ENCODE data around the gene TAOK1. TPM values are rescaled to one million over a fixed set of nuclear protein-coding genes. Genes with fewer than 3 reads are reported as not detected.

Gene TAOK1
- total RNA-seq, result 100 to 1,000 TPM in 1 of 4 donors, 10 to 100 TPM in 3; 24.6 to 102 (median 64.9) TPM

DNA sequence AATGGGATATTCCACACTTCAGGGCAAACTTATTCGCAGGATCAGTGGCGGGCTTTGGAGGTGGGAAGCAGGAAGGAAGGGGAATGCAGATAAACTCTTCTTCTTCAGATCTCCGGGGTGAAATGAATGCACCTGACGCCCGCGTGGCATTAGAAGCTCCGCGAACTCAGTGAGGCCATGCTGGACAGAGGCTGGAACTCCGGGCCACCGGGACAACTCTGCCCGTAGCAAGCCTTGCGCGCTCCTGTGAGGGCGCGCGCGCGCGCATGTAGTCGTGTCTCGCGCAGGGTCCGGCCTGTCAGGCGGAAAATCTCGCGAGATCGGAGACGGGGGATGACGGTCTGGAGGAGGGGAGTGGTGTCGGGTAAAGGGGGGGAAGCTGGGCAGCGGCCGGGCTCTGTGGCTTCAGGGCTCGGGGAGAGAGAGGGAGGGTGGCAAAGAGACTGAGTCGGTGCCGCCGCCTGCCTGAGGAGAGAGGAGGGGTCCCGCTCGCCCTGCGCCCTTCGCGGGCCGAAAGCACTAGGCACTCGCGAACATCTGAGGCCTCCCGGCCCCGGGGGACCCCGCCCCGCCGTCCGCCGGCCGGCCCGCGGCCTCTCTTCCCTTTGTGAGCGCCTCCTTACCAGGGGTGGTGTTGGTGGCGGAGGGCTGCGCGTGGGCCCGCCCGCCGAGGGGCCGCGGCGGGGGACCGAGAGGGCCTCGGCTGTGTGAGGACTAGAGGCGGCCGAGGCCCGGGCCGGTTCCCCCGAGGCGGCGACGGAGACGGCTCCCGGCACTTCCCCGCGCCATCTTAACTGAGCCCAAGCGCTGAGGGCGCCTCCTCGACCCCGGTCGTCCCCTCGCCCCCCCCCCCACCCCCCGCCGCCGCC lies at the start of gene TAOK1:
TSS of gene TAOK1 (plus strand) at position 382 of the 869 bp plus-strand sequence. CDS start 61,186 bp downstream, outside the sequence.
- DNase-seq, result peak; percentile 99
- no peaks in the 10 kb centered on the region for H3K27me3 ChIP-seq
- H3K27ac ChIP-seq, result peak within 1 kb of the TSS; percentile 95 to 96
- H3K4me1 ChIP-seq, result peaks cover 0 to 9% of the 10 kb centered on the region in 2 donors
- TF ChIP-seq POLR2A (IDR thresholded peaks at IDR 0.05), result peak; percentile 92 to 97
- TF ChIP-seq, protein P1, sequence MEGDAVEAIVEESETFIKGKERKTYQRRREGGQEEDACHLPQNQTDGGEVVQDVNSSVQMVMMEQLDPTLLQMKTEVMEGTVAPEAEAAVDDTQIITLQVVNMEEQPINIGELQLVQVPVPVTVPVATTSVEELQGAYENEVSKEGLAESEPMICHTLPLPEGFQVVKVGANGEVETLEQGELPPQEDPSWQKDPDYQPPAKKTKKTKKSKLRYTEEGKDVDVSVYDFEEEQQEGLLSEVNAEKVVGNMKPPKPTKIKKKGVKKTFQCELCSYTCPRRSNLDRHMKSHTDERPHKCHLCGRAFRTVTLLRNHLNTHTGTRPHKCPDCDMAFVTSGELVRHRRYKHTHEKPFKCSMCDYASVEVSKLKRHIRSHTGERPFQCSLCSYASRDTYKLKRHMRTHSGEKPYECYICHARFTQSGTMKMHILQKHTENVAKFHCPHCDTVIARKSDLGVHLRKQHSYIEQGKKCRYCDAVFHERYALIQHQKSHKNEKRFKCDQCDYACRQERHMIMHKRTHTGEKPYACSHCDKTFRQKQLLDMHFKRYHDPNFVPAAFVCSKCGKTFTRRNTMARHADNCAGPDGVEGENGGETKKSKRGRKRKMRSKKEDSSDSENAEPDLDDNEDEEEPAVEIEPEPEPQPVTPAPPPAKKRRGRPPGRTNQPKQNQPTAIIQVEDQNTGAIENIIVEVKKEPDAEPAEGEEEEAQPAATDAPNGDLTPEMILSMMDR (IDR thresholded peaks at IDR 0.05), result peak in 1 of 4 experiments; percentile 33
- no peaks in the 10 kb centered on the region for H3K36me3 ChIP-seq
- intact Hi-C loops (cut with DNase I; ENCODE audit: low total_unique reads), result no loop called here
- no peaks in the 10 kb centered on the region for H3K9me3 ChIP-seq
- peak within 1 kb of the TSS; percentile 78 to 84 for H3K4me3 ChIP-seq

DNA sequence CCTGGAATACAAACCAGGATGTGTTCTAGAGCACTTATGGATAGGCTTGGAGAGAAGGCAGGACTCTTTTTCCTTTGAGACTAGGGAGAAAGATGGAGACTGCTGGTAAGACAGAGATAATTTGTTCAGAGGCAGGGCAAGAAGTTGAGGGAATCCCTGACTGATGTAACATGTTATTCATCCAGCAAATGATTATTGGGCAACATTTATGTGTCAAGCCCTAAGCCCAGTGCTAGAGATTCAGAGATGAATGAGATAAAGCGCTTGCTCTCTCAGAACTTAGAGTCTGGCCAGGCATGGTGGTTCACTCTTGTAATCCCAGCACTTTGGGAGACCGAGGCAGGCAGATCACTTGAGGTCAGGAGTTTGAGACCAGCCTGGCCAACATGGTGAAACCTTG lies 48.4 kb upstream of the TAOK1 start:
- no peak overlapping the region for H3K27ac ChIP-seq
- intact Hi-C loops (cut with DNase I; ENCODE audit: low total_unique reads), result no loop called here
- no peak overlapping the region for H3K4me3 ChIP-seq
- no peaks in the 10 kb centered on the region for H3K4me1 ChIP-seq
- no peaks in the 10 kb centered on the region for H3K36me3 ChIP-seq
- TF ChIP-seq, protein P1 (IDR thresholded peaks at IDR 0.05), result no peak
- no peak for TF ChIP-seq POLR2A (IDR thresholded peaks at IDR 0.05)
- H3K9me3 ChIP-seq, result no peaks in the 10 kb centered on the region
- no peaks in the 10 kb centered on the region for H3K27me3 ChIP-seq
- no peak for DNase-seq

DNA sequence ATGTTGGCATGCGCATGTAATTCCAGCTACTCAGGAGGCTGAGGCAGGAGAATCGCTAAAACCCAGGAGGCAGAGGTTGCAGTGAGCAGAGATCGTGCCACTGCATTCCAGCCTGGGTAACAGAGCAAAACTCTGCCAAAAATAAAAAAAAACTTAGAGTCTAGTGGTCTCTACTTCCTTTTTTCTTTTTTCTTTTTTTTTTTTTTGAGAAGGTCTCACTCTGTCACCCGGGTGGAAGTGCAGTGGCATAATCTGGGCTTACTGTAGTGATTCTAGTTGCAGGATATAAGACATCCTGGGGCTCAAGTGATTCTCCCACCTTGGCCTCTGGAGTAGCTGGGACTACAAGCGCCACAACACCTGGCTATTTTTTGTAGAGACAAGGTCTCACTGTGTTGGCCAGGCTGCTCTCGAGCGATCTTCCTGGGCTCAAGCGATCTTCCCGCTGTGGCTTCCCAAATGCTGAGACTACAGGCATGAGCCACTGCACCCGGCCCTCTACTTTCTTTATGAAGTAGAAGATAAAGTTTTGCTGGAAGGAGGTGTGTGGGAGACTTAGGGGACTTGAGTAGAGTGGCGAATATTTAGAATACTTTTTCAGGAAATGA lies 47.9 kb upstream of the TAOK1 start:
- no peak overlapping the region for H3K4me3 ChIP-seq
- intact Hi-C loops (cut with DNase I; ENCODE audit: low total_unique reads), result no loop called here
- H3K27me3 ChIP-seq, result no peaks in the 10 kb centered on the region
- TF ChIP-seq, protein P1 (IDR thresholded peaks at IDR 0.05), result no peak
- TF ChIP-seq POLR2A (IDR thresholded peaks at IDR 0.05), result no peak
- no peak for DNase-seq
- H3K36me3 ChIP-seq, result no peaks in the 10 kb centered on the region
- H3K9me3 ChIP-seq, result no peaks in the 10 kb centered on the region
- H3K4me1 ChIP-seq, result no peaks in the 10 kb centered on the region
- H3K27ac ChIP-seq, result no peak overlapping the region

DNA sequence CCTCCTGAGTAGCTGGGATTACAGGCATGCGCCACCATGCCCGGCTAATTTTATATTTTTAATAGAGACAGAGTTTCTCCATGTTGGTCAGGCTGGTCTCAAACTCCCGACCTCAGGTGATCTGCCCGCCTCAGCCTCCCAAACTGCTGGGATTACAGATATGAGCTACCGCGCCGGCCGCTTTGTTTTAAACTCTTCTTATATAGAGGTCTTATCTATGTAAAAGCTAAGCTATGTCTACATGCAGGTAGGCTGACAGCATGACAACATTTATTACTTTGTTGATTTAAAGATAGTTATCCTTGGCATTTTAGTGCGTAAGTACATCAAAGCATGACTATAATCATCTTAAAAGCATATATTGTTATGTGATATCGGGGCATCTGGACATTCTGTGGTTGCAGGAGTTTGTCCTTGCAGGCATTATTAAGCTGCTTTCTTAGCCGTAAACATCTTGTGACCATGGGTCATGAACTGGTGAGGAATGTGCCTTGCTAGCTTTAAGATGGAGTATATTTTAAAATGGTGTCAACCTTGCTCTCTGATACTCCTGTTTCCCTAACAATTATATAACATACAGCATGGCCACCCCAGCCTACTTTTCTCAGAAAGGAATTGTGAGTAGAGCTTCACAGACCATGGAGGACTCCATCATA lies 45.8 kb upstream of the TAOK1 start:
- Histone ChIP-seq H3K9me3 (no peaks in the 10 kb centered on the region), H3K4me3 (no peak overlapping the region), H3K27me3 (no peaks in the 10 kb centered on the region), H3K36me3 (no peaks in the 10 kb centered on the region), H3K27ac (no peak overlapping the region), H3K4me1 (no peaks in the 10 kb centered on the region)
- no peak for DNase-seq
- TF ChIP-seq, protein P1 (IDR thresholded peaks at IDR 0.05), result no peak
- TF ChIP-seq POLR2A (IDR thresholded peaks at IDR 0.05), result no peak
- intact Hi-C loops (cut with DNase I; ENCODE audit: low total_unique reads), result no loop called here

Measured in uterus (tissue), 4 donors.